Activated CD8-positive, alpha-beta memory T cell treated with anti-CD3 and anti-CD28 coated beads for 4 hours (primary cell): ENCODE measurements around the gene TTLL11.
"Not testable (repeated sequence)": the region's sequence is repeated elsewhere in the genome, so short reads cannot be mapped to it uniquely, and the experiment has no call there.

Experiments
- DNase-seq, 2 donors: peaks; one replicate each; pipeline ENCODE4 v3.0.0-alpha.2; 2020; ENCODE audit warnings: low read depth in 2 of 2

TTLL11 gene

DNA sequence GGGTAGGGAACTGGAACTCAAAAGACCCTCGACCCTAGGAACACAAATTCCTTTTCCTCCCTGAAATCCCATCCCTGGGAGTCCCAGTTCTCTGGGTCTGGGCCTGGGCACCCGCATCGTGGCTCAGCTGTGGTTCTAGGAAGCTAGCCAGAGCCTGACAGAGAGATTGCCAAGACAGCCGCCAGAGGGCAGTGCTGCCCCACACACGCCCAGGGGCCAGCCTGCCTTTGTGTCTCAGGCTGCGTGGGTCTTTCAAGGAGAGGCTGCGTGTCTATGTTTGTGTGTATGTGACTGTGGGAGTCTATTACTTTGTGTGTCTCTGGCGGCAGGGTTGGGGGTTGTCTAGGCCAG, 32.0 kb upstream of the TTLL11 start:
- DNase-seq: peak; percentile 46 to 51

DNA sequence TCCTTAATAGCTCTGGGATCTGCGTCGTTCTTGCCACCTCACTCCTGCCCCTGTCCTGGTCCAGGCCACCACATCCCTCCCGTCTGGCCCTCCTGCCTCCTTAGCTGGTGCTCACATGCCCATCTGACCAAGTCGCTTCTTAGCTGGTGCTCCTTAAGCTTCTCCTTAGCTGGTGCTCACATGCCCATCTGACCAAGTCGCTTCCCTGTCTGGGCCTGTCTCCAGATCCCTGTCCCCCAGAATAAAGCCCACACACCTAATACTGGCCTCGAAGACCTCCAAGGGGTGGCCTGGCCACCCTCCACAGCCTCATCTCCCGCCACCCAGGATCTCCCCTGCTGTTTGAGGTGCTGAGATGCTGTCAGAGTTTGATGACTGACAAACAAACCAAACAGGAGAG, 31.4 kb upstream of the TTLL11 start:
- no peak for DNase-seq

DNA sequence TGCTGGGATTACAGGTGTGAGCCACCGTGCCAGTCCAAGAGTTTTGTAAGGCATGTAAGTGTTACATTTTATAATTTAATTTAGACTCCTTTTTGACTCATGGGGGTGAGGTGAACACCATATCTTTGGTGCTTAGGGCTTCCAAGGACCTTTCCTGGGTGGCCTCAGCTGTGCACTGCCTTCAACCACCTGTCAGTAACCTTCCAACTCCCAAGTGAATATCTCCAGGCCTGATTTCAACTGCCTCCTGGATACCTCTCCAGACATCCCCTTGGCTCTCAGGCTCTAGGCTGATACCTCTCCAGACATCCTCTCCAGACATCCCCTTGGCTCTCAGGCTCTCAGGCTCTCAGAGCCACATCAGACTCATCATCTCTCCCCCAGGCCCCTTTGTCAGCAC, 30.9 kb upstream of the TTLL11 start:
- DNase-seq: no peak

DNA sequence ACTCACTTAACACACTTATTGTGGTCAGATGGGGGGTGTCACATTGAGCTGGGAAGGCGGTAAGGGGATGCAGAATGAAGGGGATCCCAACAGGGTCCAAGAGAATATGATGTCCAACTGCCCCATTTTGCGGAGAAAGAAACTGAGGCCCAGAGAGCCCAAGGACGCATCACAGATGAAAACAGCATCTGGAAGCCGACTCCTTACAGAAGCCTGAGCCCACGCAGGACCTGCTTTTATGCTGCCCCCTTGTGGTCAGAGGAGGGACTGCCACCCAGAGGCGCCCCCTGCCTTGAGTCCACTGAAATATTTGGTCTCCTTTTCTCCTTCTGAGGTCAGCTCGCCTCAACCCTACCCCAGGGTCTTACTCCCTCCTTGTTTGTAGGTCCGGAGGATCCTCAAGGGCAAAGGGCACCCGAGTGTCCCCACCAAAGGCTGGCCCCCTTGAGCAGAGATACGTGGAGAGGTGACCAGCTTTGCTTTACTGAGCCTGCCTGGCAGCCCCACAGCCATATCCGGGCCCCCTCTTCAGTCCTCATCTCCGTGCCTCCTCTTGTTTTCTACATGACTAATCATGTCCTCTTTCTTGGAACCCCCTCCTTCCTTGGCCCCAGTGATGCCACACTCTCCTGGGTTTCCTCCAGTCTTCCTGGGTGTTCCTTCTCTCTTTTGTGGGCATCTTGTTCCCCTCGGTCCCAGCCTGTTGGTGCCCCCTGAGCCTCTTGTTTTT, 30.0 kb upstream of the TTLL11 start:
- peak; percentile 41 to 43 for DNase-seq

DNA sequence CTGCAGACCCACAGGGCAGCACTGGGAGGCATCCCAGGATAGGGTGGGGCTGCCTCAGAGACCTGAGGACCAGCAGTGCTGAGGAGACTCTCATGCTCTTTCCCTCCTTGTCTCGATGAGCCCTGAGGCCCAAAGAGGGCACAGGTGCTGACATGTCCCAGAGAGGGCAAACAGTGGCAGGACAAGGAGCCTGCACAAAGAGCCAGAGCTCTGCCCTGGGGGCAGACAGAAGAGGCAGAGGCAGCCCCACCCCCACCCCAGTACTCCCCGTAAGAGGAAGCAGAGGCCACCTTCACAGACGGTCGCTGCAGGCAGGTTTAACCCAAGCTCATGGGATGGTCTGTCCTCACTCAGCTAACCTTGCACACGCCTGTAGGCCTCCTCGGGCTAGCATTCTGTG, 29.4 kb upstream of the TTLL11 start:
- no peak for DNase-seq

DNA sequence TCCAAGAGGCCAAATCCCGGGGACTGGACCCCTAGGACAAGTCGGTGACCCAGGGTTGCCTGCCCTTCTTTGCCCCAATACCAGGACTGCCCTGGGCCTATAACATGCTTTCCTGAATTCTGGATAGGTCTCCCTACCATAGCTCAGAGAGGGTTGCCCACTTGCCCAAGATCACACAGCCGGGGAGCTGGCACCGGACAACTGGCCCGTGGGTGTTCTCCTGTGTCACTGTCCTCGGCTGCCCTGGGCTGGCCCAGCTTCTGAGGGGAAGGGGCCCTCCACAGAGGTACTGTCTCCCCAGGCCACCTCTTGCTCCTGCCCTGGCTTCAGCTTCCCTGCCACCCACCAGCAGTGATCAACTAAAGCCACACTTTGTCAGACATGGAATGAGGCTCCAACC, 28.8 kb upstream of the TTLL11 start:
- no peak for DNase-seq

DNA sequence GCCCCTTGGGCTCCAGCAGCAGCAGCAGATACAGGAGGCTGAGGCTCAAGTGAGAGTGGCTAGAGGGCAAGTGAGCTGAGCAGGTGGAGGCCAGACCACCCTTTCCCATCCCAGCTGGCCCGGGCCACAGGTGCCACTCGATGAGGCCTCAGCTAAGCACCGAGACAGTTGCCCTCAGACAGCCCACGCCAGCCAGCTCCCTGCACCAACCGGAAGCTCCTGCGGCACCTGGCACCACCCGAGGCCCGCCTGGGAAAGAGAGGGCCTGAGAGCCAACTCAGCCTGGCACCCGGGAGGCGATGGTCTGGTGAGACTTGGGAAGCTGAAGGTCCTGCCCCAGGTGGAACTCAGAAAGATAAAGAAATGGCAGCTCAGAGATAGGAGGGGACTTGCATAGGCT, 28.3 kb upstream of the TTLL11 start:
- DNase-seq: no peak

DNA sequence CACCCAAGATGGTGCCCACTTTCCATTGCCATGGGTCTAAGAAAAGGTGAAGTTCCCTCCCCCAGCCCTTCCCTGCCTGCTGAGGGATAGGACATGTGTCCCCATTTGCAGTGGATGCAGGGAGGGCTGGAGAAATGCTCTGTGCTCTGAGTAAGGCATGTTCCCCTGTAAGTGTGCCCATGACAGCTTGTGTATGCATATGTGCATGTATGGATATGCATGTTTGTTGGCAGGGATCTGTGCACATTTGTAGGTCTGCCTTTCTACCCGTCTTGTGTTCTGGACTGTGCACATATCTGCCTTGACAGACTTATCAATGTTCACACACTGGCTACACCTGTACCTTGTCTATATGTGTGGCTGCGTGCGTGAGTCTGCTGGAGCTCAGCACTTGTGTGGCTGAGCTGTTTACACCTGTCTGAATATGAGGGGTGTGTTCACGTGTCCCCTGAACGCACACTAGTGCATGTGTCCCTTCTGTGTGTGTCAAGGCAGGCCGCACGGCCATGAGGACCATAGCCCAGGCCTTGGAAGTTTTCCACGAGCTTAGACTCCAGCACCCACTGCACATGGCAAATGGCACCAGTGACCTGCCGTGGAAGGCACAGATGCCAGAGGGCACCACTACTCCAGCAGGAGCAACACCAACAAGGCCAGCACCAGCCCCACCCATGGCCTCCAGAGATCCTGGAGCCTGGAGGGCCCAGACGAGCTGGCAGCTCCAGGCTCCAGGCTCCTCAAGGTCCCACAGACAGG, 27.4 kb upstream of the TTLL11 start:
- DNase-seq: no peak

DNA sequence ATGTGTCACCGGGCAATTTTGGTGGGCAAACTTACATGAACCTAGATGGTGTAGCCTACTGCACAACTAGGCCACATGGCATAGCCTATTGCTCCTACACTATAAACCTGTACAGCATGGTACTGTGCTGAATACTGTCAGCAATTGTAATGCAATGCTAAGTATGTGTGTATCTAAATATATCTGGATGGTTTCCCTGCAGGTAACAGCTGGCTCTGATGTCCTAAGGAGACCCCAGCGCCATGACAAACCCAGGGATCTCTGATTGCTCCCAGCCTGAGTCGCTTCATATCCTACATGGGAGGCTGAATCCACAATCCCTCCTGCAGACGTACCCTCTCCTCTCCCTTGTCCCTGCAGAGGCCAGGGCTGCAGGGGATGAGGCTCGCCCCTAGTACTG, 26.6 kb upstream of the TTLL11 start:
- no peak for DNase-seq

DNA sequence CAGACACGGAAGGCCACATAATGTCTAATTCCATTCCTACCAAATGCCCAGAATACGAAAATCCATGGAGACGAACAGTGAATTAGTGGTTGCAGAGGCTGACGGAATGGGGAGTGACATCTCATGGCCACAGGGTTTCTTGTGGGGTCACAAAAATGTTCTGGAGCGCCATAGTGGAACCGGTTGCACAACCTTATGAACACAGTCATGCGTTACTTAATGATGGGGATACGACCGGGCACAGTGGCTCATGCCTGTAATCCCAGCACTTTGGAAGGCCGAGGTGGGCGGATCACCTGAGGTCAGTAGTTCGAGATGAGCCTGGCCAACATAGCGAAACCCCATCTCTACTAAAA, 26.0 kb upstream of the TTLL11 start:
- no peak for DNase-seq

DNA sequence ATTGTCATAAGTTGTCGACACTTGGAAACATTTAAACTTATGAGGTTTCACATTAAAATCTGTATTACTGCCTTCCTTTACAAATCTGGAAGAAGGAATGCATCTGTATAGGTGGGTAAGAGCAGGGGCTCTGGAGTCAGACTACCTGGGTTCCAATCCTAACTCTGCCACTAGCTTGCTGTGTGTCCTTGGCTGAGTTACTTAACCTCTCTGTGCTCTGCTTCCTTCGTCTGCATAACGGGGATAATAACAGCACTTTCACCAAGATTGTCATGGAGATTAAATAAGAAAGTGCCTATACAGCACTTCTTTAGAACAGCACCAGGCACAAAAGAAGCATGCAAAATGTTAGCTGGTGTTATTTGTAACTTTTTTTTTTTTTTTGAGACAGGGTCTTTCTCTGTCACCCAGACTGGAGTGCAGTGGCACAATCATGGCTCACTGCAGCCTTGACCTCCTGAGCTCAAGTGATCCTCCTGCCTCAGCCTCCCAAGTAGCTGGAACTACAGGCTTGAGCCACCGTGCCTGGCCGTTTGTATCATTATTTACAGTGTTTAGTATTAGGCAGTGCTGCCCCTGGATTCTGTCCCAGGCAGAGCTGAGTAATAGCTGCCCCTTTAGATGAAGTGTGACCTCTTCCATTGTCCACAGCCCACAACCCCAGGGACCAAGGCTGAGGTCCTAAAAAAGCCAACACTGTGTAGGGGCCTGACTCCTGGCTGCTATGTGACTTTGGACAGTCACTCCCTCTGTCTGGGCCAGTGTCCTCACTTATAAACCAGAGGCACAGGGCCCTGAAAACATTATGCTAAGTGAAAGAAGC, 25.4 kb upstream of the TTLL11 start:
- no peak for DNase-seq

DNA sequence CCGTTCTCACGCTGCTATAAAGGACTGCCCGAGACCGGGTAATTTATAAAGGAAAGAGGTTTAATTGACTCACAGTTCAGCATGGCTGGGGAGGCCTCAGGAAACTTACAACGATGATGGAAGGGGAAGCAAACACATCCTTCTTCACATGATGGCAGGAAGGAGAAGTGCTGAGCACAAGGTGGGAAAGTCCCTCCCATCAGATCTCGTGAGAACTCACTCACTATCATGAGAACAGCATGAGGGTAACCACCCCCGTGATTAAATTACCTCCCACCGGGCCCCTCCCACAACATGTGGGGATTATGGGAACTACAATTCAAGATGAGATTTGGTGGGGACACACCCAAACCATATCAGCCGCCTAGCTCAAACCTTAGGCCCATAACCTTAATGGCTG, 24.1 kb upstream of the TTLL11 start:
- not testable (repeated sequence) for DNase-seq

DNA sequence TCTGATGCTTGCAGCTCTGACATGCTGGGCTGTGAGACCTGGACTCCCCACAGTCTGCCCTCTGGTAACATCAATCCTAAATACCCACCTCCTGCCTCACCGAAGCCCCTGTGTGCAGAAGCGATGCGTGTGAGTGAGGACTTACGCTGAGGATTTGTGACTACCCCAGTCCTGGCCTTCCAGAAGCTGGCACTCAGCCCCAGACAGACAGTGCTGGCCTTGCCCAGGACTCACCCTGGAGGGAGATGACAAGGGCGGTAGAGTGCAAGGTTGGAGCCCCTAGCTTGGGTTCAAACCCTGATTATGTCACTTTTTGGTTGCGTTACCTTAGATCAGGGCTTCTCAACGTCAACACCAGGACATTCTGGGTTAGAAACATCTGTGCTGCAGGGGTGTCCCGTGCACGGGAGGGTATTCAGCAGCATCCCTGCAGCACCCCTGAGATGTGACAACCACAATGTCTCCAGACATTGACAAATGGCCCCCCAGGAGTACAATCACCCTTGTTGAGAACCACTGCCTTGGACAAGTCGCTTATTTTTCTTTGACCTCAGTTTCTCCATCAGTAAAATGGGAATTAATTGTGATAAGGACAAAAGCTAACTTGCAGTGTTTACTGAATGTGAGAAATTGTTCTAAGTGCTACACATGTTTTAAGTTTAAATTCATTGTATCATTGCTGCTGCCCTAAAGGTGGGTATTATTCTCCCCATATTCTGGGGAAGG, 23.5 kb upstream of the TTLL11 start:
- no peak for DNase-seq

DNA sequence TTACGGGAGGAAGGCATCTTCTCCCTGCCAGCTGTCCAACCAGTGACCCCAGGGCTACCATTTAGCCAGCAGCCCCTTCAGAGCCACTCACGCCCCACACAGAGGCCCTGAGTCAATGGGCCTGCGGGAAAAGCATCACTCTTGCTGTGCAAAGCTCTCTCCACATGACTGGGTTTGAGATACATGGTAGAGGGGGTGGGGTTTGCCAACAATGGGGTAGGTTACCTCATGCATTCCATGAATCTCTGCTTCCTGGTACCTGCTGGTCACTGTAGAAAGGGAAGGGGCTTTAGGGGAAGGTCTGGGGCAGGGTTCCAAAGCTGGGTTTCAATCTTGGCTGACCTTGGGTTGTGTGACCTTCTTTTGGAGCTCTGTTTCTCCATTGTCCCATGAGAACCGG, 22.9 kb upstream of the TTLL11 start:
- DNase-seq: no peak

DNA sequence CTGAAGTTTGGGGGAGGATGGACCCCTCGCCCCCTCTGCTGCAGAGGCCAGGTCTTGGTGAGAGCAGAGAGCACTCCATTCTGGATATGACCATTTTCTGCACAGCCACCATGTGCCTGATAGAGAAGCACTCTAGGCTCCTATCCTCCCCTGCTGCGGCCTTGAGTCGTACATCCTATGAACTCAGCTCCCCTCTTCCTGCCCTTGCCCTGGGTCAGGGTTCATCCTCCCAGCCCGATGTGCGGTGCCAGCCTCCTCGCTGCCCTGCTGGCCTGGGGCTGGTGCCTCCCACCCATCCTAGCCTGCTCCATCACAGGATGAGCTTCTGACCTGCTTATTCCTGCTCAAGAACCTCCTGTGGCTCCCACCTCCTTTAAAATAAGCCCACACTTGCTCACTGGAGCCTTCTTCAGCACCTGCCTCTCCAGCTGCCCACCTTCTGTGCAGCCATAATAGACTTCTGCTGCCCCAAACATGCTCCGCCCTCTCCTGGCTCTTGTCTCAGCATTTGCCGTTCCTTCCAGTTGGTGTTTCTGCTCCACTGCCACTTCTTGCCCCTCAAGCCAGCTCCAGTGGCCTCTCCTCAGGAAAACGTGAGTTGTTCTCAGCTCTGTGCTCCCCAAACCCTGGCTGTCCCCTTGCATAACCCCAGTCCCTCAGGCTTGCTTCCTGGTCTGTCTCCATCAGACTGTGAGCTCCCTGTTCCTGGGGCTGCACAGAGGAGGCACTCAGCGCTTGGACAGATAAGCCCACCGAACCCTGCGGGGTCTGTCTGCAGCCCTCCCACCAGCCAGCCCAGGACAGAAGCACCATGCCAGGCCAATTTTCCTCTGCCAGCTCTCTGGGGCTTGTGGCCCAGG, 22.3 kb upstream of the TTLL11 start:
- no peak for DNase-seq

DNA sequence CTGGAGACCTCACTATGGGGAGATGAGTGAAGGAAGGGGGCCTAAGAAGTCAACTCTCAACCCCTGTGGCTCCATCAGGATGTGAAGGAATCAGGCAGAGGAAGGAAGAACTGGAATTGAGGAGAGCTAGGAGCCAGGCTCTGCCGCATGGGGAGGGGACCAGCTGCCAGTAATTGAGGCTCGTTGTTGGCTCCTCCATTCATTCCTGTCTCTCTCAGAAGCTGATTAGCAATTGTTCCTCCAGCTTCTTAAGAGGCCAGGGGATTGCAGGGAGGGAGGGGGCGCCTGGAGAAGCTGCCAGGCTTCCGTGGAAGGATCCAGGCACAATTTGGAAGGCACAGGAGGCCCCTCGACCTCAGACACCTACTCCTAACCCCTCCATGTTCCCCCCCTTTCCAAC, 20.5 kb upstream of the TTLL11 start:
- DNase-seq: no peak

DNA sequence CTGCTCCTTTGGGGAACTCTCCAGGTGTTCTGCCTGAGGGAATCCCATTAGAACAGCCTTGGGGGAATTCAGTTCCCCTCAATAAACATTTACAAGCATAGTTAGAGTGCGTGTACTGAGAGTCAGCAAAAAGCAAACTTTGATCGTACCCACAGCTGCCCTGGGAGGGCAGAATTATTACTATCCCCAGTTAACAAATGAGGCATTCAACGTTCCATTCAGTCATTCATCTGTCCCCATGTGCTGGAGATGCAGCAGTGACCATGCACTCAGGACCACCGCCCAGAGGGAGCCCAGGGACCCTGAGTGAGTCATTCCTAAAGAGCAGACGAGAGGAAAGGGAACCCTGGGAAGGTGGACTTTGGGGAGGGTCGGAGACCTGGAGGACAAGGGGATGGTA, 19.1 kb upstream of the TTLL11 start:
- DNase-seq: no peak

DNA sequence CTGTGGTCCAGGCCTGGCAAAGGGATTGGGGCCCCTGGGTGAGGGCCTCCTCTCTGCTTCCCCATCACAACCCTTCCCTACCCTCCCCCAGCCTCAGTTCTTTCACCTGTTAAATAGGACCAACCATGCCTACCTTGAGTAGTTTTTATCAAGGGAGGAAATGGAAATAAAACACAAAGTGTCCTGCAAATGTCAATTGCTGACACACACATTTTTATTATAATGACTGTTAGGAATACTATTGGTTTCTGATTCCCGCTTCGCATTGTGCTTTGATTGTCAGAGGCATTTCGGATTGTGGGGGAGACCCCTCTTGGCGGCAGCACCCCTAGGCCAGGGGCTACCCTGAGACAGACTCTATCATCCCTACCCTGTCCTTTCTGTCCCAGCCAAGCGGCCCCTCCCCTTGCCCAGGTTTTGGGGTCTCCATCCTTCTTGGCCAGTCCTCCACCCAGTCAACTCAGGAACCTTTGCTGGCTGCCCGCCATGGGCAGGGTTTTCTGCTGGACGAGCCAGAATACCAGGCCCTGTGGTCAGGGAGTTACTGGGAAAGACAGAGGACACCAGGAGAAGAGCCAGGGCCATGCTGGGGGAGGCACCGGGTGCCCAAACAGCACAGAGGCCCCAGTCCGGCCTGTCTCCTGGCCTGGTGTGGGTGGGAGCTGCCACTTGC, 18.4 kb upstream of the TTLL11 start:
- DNase-seq: no peak

DNA sequence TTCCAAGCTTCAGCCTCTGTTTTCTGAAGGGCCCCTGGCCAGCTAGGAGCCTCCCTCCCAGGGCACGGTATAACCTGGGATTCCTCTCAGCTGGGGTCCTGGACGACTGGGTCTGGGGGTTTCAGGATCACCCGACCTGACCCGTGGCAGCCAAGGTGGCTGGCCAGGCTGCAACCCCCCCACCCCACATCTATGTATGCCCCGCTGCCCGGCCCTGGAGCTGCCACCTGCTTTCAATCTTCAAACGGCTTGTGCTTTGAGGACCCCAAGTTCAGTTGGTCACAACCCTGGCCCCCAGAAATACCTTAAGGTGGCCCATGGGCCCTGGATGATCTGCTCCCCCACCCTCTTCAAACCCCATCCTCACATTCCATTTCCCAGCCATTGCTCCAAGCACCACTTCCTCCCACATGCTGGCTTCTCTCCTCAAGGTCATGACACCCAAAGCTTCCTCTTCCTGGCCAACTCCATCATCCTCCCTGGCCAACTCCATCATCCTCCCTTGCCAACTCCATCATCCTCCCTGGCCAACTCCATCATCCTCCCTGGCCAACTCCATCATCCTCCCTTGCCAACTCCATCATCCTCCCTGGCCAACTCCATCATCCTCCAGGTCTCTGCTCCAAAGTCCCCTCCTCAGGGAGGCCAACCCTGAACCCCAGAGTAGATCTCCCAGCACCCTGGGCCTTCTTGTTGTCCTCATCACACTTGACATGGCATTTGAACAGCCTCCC, 17.2 kb upstream of the TTLL11 start:
- DNase-seq: no peak
